ENCODE data around the gene DAPK1. TPM values are rescaled to one million over a fixed set of nuclear protein-coding genes. Genes with fewer than 3 reads are reported as not detected.

DAPK1 gene
- polyA plus RNA-seq, 1 donor from 2014 or later, result 45.0 TPM

DNA sequence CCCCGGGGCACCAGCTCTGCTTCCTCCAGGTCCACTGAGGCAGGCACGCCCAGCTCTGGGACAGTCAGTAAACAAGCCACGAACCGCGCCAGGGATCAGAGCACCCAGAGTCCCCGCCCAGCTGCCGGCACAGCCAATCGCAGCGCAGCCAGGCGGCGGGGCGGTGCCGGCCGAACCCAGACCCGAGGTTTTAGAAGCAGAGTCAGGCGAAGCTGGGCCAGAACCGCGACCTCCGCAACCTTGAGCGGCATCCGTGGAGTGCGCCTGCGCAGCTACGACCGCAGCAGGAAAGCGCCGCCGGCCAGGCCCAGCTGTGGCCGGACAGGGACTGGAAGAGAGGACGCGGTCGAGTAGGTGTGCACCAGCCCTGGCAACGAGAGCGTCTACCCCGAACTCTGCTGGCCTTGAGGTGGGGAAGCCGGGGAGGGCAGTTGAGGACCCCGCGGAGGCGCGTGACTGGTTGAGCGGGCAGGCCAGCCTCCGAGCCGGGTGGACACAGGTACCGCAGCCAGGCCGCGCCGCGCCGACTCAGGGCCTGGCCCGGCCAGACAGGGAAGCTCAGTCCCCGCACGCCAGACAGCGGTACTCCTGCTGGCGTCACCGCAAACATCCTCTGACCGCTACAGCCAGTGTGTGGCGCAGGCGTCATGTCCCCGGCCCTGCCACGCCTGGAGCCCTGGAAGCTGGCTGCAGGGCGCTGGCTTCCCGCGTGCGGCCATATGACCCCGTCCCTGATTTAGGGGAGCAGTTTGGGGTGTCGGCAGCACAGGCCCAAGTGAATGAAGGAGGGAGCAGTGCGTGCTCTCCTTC lies 228.4 kb downstream of the DAPK1 start, which contains the start of gene CTSL:
Gene CTSL, plus strand, starts transcription at position 220 of the 810 bp plus-strand sequence. CDS start 1,485 bp downstream, outside the sequence.
- Histone ChIP-seq H2AFZ (ENCODE audit: low read depth, low read length) (peak within 1 kb of the TSS; percentile 92), H3K4me2 (ENCODE audit: low read length) (peak within 1 kb of the TSS; percentile 92), H3K9ac (ENCODE audit: low read length) (peak within 1 kb of the TSS; percentile 75), H4K20me1 (ENCODE audit: insufficient read depth) (no peaks in the 10 kb centered on the region), H3K79me2 (replicated peaks; ENCODE audit: insufficient read depth, low read length) (no peaks in the 10 kb centered on the region), H3K9me3 (ENCODE audit: low read length) (no peaks in the 10 kb centered on the region), H3K36me3 (ENCODE audit: insufficient read depth, low read length) (no peaks in the 10 kb centered on the region), H3K9me2 (ENCODE audit: insufficient read depth, low read length) (no peaks in the 10 kb centered on the region), H3K4me3 (ENCODE audit: low read length) (peak within 1 kb of the TSS; percentile 93), H3K27ac (ENCODE audit: low read length) (peak within 1 kb of the TSS; percentile 53), H3K27me3 (ENCODE audit: insufficient read depth, low read depth, low read length) (no peaks in the 10 kb centered on the region), H3F3A (ENCODE audit: insufficient read depth, low read length, poor library complexity, severe bottlenecking) (no peaks in the 10 kb centered on the region)
- TF ChIP-seq, protein P1, sequence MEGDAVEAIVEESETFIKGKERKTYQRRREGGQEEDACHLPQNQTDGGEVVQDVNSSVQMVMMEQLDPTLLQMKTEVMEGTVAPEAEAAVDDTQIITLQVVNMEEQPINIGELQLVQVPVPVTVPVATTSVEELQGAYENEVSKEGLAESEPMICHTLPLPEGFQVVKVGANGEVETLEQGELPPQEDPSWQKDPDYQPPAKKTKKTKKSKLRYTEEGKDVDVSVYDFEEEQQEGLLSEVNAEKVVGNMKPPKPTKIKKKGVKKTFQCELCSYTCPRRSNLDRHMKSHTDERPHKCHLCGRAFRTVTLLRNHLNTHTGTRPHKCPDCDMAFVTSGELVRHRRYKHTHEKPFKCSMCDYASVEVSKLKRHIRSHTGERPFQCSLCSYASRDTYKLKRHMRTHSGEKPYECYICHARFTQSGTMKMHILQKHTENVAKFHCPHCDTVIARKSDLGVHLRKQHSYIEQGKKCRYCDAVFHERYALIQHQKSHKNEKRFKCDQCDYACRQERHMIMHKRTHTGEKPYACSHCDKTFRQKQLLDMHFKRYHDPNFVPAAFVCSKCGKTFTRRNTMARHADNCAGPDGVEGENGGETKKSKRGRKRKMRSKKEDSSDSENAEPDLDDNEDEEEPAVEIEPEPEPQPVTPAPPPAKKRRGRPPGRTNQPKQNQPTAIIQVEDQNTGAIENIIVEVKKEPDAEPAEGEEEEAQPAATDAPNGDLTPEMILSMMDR (IDR thresholded peaks at IDR 0.05; ENCODE audit: poor library complexity, severe bottlenecking), result peak; percentile 57
- TF ChIP-seq EZH2 (IDR thresholded peaks at IDR 0.05; ENCODE audit: borderline replicate concordance, insufficient read depth, low read length, poor library complexity, severe bottlenecking) (no peak), TAF1 (IDR thresholded peaks at IDR 0.05; ENCODE audit: low read depth) (no peak), POLR2AphosphoS5 (IDR thresholded peaks at IDR 0.05) (peak; percentile 63), REST (IDR thresholded peaks at IDR 0.05; ENCODE audit: borderline replicate concordance) (peak; percentile 60), SMC3 (conservative IDR thresholded peaks at IDR 0.05; ENCODE audit: poor library complexity) (peak; percentile 35), MXI1 (conservative IDR thresholded peaks at IDR 0.05; ENCODE audit: poor library complexity, severe bottlenecking) (peak; percentile 45), RAD21 (conservative IDR thresholded peaks at IDR 0.05) (peak; percentile 56), EP300 (conservative IDR thresholded peaks at IDR 0.05; ENCODE audit: poor library complexity, severe bottlenecking) (peak; percentile 11)

GRCh38 chr9:87729246-87729645 lies 231.6 kb downstream of the DAPK1 start:
- Histone ChIP-seq H3K36me3 (ENCODE audit: insufficient read depth, low read length) (no peaks in the 10 kb centered on the region), H3K4me2 (ENCODE audit: low read length) (no peak overlapping the region), H3K27me3 (ENCODE audit: insufficient read depth, low read depth, low read length) (no peaks in the 10 kb centered on the region), H3K4me3 (ENCODE audit: low read length) (no peak overlapping the region), H3K27ac (ENCODE audit: low read length) (no peak overlapping the region), H3K9me2 (ENCODE audit: insufficient read depth, low read length) (no peaks in the 10 kb centered on the region), H4K20me1 (ENCODE audit: insufficient read depth) (no peaks in the 10 kb centered on the region), H3K79me2 (replicated peaks; ENCODE audit: insufficient read depth, low read length) (no peaks in the 10 kb centered on the region), H3F3A (ENCODE audit: insufficient read depth, low read length, poor library complexity, severe bottlenecking) (no peaks in the 10 kb centered on the region), H3K9ac (ENCODE audit: low read length) (no peak overlapping the region), H3K9me3 (ENCODE audit: low read length) (no peaks in the 10 kb centered on the region), H2AFZ (ENCODE audit: low read depth, low read length) (no peak overlapping the region)
- no peak for TF ChIP-seq SMC3 (conservative IDR thresholded peaks at IDR 0.05; ENCODE audit: poor library complexity)
- TF ChIP-seq, protein P1 (IDR thresholded peaks at IDR 0.05; ENCODE audit: poor library complexity, severe bottlenecking), result no peak
- TF ChIP-seq POLR2AphosphoS5 (IDR thresholded peaks at IDR 0.05), result no peak
- no peak for TF ChIP-seq MXI1 (conservative IDR thresholded peaks at IDR 0.05; ENCODE audit: poor library complexity, severe bottlenecking)
- no peak for TF ChIP-seq TAF1 (IDR thresholded peaks at IDR 0.05; ENCODE audit: low read depth)
- no peak for TF ChIP-seq EP300 (conservative IDR thresholded peaks at IDR 0.05; ENCODE audit: poor library complexity, severe bottlenecking)
- TF ChIP-seq EZH2 (IDR thresholded peaks at IDR 0.05; ENCODE audit: borderline replicate concordance, insufficient read depth, low read length, poor library complexity, severe bottlenecking), result no peak
- TF ChIP-seq REST (IDR thresholded peaks at IDR 0.05; ENCODE audit: borderline replicate concordance), result no peak
- no peak for TF ChIP-seq RAD21 (conservative IDR thresholded peaks at IDR 0.05)
